LNCaP clone FGC (cell line): Measurements from ENCODE around the gene RBM3.
"Not testable (repeated sequence)": the region's sequence is repeated elsewhere in the genome, so short reads cannot be mapped to it uniquely, and the experiment has no call there.

Experiments used
- DNase-seq: peaks from one replicate; pipeline ENCODE4 v3.0.0-alpha.2; 2011; ENCODE audit warnings: low read depth
- H3K4me3 ChIP-seq: 2 replicates; pipeline ENCODE4 v1.5.1; 2011; ENCODE audit warnings: mild to moderate bottlenecking, low read depth, low read length, control low read depth
- TF ChIP-seq, protein P1 (sequence below): IDR thresholded peaks from 2 replicates; pipeline ENCODE4 v1.5.1; 2012; ENCODE audit warnings: mild to moderate bottlenecking; ENCODE audit not compliant: control insufficient read depth, insufficient read depth; ENCODE audit errors: extremely low read depth

The RBM3 gene

DNA sequence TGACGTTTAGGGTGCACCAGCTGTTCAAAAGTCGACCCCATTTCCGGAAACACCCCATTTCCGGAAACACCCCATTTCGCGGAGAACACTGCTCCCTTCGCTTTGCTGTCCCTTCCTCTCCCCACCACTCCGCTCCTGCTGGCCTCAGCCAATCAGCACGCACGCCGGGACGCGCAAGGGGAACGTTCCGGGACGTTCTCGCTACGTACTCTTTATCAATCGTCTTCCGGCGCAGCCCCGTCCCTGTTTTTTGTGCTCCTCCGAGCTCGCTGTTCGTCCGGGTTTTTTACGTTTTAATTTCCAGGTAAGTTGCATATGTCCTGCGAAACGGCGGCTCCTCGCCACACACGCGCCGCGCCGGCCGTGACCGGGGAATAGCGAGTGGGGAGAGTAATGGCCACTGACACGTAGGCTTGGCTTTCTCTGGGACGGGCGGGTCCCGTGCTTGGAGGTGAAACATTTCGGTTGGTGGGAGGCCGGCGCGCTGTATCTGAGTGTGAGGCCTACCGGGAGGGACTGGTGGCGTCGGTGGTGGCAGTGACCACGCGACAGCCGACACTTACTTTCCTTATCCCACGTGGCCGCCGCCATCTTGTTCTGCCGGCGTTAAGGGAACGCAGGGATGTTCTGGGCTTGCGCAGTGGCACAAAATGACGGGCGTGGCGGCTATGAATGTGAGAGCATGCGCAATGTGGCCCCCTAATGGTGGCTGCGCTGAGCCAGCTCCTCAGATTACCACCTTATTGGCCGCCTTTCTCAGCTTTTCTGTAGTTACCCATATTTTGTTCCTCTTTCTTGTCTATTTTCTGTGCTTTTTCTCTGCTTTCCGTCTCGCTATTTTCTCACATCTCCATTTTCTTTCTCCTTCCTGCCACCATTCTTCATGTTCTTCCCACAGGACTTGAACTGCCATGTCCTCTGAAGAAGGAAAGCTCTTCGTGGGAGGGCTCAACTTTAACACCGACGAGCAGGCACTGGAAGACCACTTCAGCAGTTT lies at the start of gene RBM3:
Gene RBM3 (plus strand): TSS at position 215 of the 997 bp plus-strand sequence. CDS start 697 bp downstream, at position 912.
- H3K4me3 ChIP-seq = peak within 1 kb of the TSS; percentile 91
- TF ChIP-seq, protein P1, sequence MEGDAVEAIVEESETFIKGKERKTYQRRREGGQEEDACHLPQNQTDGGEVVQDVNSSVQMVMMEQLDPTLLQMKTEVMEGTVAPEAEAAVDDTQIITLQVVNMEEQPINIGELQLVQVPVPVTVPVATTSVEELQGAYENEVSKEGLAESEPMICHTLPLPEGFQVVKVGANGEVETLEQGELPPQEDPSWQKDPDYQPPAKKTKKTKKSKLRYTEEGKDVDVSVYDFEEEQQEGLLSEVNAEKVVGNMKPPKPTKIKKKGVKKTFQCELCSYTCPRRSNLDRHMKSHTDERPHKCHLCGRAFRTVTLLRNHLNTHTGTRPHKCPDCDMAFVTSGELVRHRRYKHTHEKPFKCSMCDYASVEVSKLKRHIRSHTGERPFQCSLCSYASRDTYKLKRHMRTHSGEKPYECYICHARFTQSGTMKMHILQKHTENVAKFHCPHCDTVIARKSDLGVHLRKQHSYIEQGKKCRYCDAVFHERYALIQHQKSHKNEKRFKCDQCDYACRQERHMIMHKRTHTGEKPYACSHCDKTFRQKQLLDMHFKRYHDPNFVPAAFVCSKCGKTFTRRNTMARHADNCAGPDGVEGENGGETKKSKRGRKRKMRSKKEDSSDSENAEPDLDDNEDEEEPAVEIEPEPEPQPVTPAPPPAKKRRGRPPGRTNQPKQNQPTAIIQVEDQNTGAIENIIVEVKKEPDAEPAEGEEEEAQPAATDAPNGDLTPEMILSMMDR = peak; percentile 29

DNA sequence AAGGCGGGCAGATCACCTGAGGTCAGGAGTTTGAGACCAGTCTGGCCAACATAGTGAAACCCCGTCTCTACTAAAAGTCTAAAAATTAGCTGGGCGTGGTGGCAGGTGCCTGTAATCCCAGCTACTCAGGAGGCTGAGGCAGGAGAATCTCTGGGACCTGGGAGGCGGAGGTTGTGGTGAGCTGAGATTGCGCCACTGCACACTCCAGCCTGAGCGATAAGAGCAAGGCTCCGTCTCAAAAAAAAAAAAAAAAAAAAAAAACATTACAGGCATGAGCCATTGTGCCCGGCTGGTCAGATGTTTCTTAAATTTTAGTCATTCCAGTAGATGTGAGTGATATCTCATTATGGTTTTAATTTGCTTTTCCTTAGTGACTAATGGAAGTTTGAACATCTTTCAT lies 48.4 kb upstream of the RBM3 start:
- not testable (repeated sequence) for DNase-seq, H3K4me3 ChIP-seq

More for the DNA sequence above, at the start of gene RBM3:
- peak; percentile 69 for DNase-seq

DNA sequence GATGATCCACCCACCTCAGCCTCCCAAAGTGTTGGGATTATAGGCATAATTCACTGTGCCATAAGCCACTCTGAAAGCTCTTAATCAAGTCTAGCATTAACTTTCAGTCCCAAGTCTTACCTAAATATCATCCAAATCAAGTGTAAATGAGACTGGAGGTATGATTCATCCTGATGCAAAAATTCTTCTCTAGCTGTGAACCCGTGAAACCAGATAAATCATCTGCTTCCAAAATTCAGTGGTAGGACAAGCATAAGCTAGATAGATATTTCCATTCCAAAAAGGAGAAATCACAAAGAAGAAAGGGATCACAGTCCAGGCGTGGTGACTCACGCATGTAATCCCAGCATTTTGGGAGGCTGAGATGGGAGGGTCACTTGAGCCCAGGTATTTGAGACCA lies 43.5 kb upstream of the RBM3 start:
- H3K4me3 ChIP-seq = no peak overlapping the region
- TF ChIP-seq, protein P1 = no peak
- DNase-seq = no peak

DNA sequence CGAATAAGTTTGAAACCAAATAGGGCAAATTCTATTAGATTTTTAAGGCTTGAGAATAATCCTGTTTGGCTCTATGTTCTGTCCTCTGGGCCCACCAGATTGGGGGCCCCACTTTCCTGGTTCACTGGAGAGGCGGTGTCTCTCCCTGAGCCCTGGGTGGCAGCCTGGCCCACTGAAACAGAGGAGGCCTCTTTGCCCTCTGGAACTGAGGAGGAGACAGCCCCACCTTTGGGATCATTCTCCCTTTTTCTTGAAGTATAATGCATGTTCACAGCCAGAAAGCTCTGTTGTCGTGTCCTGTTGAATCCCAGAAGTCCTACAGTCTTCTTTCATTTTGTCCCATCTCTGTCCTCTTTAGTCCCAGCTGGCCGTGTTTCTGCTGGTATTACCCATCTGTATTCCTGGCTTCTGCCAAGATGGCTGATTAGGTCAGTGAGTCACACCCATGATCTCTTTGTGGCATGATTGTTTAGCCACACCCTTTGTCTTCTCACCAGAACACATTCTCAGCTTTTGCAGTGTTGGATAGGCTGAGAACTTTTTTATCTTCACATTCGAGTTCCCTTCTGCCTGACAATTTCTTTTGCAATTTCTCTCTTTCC lies 42.8 kb upstream of the RBM3 start:
- no peak for DNase-seq
- TF ChIP-seq, protein P1 = no peak

DNA sequence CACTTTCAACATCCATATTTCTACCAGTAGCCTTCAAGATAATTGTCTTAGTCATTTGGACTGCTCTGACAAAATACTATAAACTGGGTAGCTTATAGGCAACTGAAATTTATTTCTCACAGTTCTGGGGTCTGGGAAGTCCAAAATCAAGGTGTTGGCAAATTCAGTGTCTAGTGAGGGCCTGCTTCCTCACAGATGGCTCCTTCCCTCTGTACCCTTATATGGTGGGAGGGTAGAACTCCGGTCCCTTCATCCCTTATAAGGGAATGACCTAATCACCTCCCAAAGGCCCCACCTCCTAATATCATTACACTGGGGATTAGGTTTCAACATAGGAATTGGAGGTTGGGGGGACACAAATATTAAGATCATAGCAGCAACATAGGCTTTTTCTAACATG lies 42.1 kb upstream of the RBM3 start:
- DNase-seq = no peak
- no peak overlapping the region for H3K4me3 ChIP-seq
- TF ChIP-seq, protein P1 = no peak

More for the DNA sequence above, 42.8 kb upstream of the RBM3 start:
- no peak overlapping the region for H3K4me3 ChIP-seq

DNA sequence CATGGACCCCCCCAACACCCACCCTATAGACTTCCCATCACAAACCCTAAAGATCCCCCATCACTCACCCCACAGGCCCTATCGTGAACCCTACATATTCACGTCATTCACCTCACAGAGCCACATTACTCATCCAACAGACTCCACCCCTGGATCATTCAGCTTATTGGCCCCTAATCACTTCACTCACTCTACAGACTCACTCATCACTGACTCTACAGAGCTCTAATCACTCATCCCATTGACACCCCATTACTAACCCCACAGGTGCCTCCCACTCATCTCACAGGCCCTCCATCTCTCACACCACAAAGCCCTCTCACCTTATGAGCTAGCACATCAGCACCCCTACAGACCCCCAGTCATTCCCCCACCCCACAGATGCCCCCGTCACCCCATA lies 41.1 kb upstream of the RBM3 start:
- H3K4me3 ChIP-seq = no peak overlapping the region
- TF ChIP-seq, protein P1 = no peak
- DNase-seq = no peak

DNA sequence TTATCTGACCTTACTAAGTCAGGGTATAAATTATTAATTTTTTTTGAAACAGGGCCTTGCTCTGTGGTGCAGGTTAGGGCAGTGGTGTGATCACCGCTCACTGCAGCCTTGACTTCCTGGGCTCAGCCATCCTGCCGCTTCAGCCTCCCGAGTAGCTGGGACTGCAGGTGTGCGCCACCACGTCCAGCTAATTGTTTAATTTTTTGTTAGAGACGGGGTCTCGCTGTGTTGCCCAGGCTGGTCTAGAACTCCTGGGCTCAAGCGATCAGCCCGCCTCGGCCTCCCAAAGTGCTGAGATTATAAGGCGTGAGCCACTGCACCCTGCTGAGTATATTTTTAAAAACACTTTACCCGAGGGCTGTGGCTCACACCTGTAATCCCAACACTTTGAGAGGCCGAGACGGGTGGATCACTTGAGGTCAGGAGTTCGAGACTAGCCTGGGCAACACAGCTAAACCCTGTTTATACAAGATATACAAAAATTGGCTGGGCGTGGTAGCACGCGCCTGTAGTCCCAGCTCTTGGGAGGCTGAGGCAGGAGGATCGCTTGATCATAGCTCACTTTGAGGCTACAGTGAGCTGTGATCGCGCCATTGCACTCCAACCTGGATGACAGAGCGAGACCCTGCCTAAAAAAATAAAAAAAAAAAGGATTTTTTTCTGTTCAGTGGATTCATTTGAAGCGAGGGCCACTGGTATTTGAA lies 35.5 kb upstream of the RBM3 start:
- H3K4me3 ChIP-seq = peak overlapping the region; percentile 61; the same call in 1 of the 2 replicates
- TF ChIP-seq, protein P1 = no peak
- DNase-seq = no peak
